Heart right ventricle (tissue), 16 donors: ENCODE data around the gene APLF. TPM values are rescaled to one million over a fixed set of nuclear protein-coding genes. Genes with fewer than 3 reads are reported as not detected.
"Not testable (repeated sequence)": the region's sequence is repeated elsewhere in the genome, so short reads cannot be mapped to it uniquely, and the experiment has no call there.

Source experiments
- ATAC-seq, 8 donors: fragments of 200-7000 bp; cut with Tn5 transposase; one replicate each; pipeline ENCODE4 v1.9.1; 2020; ENCODE audit warnings: mild to moderate bottlenecking in 8 of 8, moderate library complexity in 8 of 8, moderate number of reproducible peaks in 1 of 8
- DNase-seq, 2 donors: peaks; one replicate each; pipeline ENCODE4 v3.0.0-alpha.2; 2020
- H3K27ac ChIP-seq, 10 donors: fragments of 200-600 bp; sonication (generic) in 2 of 10; one replicate each; pipeline versions ENCODE4 v1.5.0 to v1.8.0; 2020 to 2022; ENCODE audit warnings: mild to moderate bottlenecking in 3 of 10
- H3K27me3 ChIP-seq, 7 donors: fragments of 200-600 bp; one replicate each; pipeline ENCODE4 v1.8.0; 2021 to 2022; ENCODE audit warnings: mild to moderate bottlenecking in 2 of 7
- H3K36me3 ChIP-seq, 9 donors: fragments of 200-600 bp; sonication (generic) in 1 of 9; one replicate each; pipeline versions ENCODE4 v1.5.0 to v1.8.0; 2020 to 2022; ENCODE audit warnings: mild to moderate bottlenecking in 2 of 9
- H3K4me1 ChIP-seq, 9 donors: fragments of 200-600 bp; sonication (generic) in 1 of 9; one replicate each; pipeline versions ENCODE4 v1.5.0 to v1.8.0; 2020 to 2022; ENCODE audit warnings: mild to moderate bottlenecking in 4 of 9
- H3K4me3 ChIP-seq, 10 donors: fragments of 200-600 bp; sonication (generic) in 2 of 10; one replicate each; pipeline versions ENCODE4 v1.5.0 to v1.8.0; 2020 to 2022; ENCODE audit warnings: mild to moderate bottlenecking in 7 of 10, moderate library complexity in 2 of 10
- H3K9me3 ChIP-seq, 11 donors: fragments of 200-600 bp in 10 of 11; sonication (generic) in 2 of 11; one replicate each; pipeline versions ENCODE4 v1.5.0 to v1.8.0; 2013 to 2022; ENCODE audit warnings: mild to moderate bottlenecking in 2 of 11, control low read depth in 1 of 11, moderate library complexity in 1 of 11
- CTCF ChIP-seq, 9 donors: fragments of 200-600 bp; sonication (generic) in 2 of 9; IDR thresholded peaks; one replicate each; pipeline versions ENCODE4 v1.5.0 to v1.8.0; 2021 to 2022; ENCODE audit warnings: antibody characterized with exemption in 9 of 9, mild to moderate bottlenecking in 5 of 9, moderate library complexity in 1 of 9
- WGBS, 2 donors: extraction: QIAGEN DNeasy Blood & Tissue Kit; methylation state at CpG; one replicate each; pipeline ENCODE4 v1.1.7; 2013; ENCODE audit warnings: inconsistent platforms in 1 of 2; 5-methylcytosine and 5-hydroxymethylcytosine counted together
- intact Hi-C, 10 donors: fragments of 100-400 bp; cut with DNase I; formaldehyde crosslinking; loops; one replicate each; pipeline versions ENCODE4 v1.11.1 to v1.14.2; 2022
- polyA plus RNA-seq, 2 donors: library from polyadenylated mRNA; stranded (reverse); fragments of 200-250 nt; gene quantifications; one replicate each; pipeline ENCODE4 v1.2.3, GENCODE V29; 2013
- total RNA-seq, 10 donors: library from RNA; stranded (reverse); fragmentation: NEBNext Ultra II Directional in 3 of 10; extraction: Animal tissue kit (Norgen Biotek cat#: 25700) in 3 of 10; gene quantifications; one replicate each; pipeline versions ENCODE4 v1.2.1 to v1.2.4, GENCODE V29; 2021 to 2023
- donor health status: Arrhythmogenic right ventricular cardiomyopathy.
- donor health status: ischemic (EF 13 %, LVEDD 7.1; RV severe dilation, severe dysfunction).
- donor health status: healthy with polysubstance abuse.
- donor health status: DM: no; HTN: yes; CAD: no.
- donor health status: DM: no; HTN: no; CAD: no.
- donor health status: ischemic (EF 25% LVEDD 6.9; RV normal size, moderate dysfunction).
- donor health status: ischemic (EF 25% LVEDD 5.7; RV mildly dilated, moderate dysfunction).
- donor health status: healthy.
- donor health status: DM: yes; HTN: yes; CAD: no.
- donor health status: Ischemic cardiomyopathy.
- donor health status: ischemic (EF 35%, LVEDD 5.7; RV mildly dilated, moderate dysfunction).
- donor health status: nonischemic (EF 11% LVEDD 7.7; RV severe dilation, severe dysfunction).
- donor health status: DM: yes; HTN: yes; CAD: no.
- donor health status: PGD.
- donor health status: ischemic (EF 29% LVEDD 5.4; RV normal size, mild dysfunction).
- donor health status: nonischemic (EF 23%, LVEDD 6.1; RV moderate dilation, normal function).

APLF gene
- total and polyA plus RNA-seq, 12 donors, result 0.38 to 6.5 (median 4.9) TPM

GRCh38 chr2:68436270-68436669 is 31.1 kb upstream of the APLF start:
- DNase-seq, result no peak
- Histone ChIP-seq H3K27ac (peak overlapping the region in 9 of 10 donors; percentile 22 to 71 (median 46)), H3K4me1 (peaks cover 4 to 39% (median 23%) of the 10 kb centered on the region in 9 donors), H3K4me3 (no peak overlapping the region), H3K27me3 (no peaks in the 10 kb centered on the region), H3K36me3 (no peaks in the 10 kb centered on the region), H3K9me3 (no peaks in the 10 kb centered on the region)
- intact Hi-C loops, result loop anchor here in 3 of 10 donors (10.0 kb wide), 2 partner anchors 71 to 311 kb away; partner anchors contain the start of gene PLEK (in 2 of the 3)
- ATAC-seq, result no peak
- 8 to 11% methylated on average over 4 of the region's 4 CpGs for WGBS, 2 donors
- TF ChIP-seq CTCF (IDR thresholded peaks at IDR 0.05), result no peak

GRCh38 chr2:68438455-68439303 is 28.7 kb upstream of the APLF start:
- no peak overlapping the region for H3K4me3 ChIP-seq
- no peaks in the 10 kb centered on the region for H3K36me3 ChIP-seq
- intact Hi-C loops, result loop anchor here in 4 of 10 donors (2.0 to 10.0 kb wide), 3 partner anchors 74 to 314 kb away; partner anchors contain the start of gene PLEK (in 2 of the 4)

GRCh38 chr2:68441179-68441993 is 26.0 kb upstream of the APLF start:
- Histone ChIP-seq H3K36me3 (no peaks in the 10 kb centered on the region), H3K27me3 (no peaks in the 10 kb centered on the region), H3K27ac (peak overlapping the region in 7 of 10 donors; percentile 16 to 64 (median 44)), H3K9me3 (no peaks in the 10 kb centered on the region), H3K4me1 (peaks cover 3 to 30% (median 14%) of the 10 kb centered on the region in 9 donors), H3K4me3 (no peak overlapping the region)
- peak; percentile 83 to 95 (median 91) for TF ChIP-seq CTCF (IDR thresholded peaks at IDR 0.05)
- 38 to 39% methylated on average over 6 of the region's 6 CpGs for WGBS, 2 donors
- ATAC-seq (peak; percentile 90 to 95 (median 92)), DNase-seq (peak; percentile 38 to 86)
- intact Hi-C loops, result loop anchor here in 8 of 10 donors (1.0 to 10.0 kb wide), 11 partner anchors 79 to 319 kb away; partner anchors contain the start of genes CNRIP1 (in 1 of the 8) and PPP3R1 (in 1 of the 8)

More at GRCh38 chr2:68438455-68439303, 28.7 kb upstream of the APLF start:
- H3K27ac ChIP-seq, result peak overlapping the region in 1 of 10 donors; percentile 3
- whole genome bisulfite sequencing, 2 donors, result 64 to 75% methylated on average over 7 of the region's 7 CpGs
- TF ChIP-seq CTCF (IDR thresholded peaks at IDR 0.05), result no peak
- H3K27me3 ChIP-seq, result no peaks in the 10 kb centered on the region
- no peaks in the 10 kb centered on the region for H3K9me3 ChIP-seq
- DNase-seq, result no peak
- H3K4me1 ChIP-seq, result peaks cover 8 to 47% (median 27%) of the 10 kb centered on the region in 9 donors
- no peak for ATAC-seq

GRCh38 chr2:68441994-68442322 is 25.4 kb upstream of the APLF start:
- H3K4me3 ChIP-seq, result no peak overlapping the region
- intact Hi-C loops, result loop anchor here in 8 of 10 donors (1.0 to 10.0 kb wide), 11 partner anchors 79 to 320 kb away; partner anchors contain the start of genes CNRIP1 (in 1 of the 8) and PPP3R1 (in 1 of the 8)
- H3K4me1 ChIP-seq, result peaks cover 3 to 24% (median 10%) of the 10 kb centered on the region in 9 donors
- no peaks in the 10 kb centered on the region for H3K27me3 ChIP-seq
- H3K27ac ChIP-seq, result no peak overlapping the region
- peaks cover 0 to 3% (median 0%) of the 10 kb centered on the region in 11 donors for H3K9me3 ChIP-seq
- ATAC-seq (no peak), DNase-seq (no peak)
- H3K36me3 ChIP-seq, result no peaks in the 10 kb centered on the region
- peak in 2 of 9 donors; percentile 1 to 11 for TF ChIP-seq CTCF (IDR thresholded peaks at IDR 0.05)
- 81 to 84% methylated on average over 2 of the region's 2 CpGs for WGBS, 2 donors

- H3K27ac ChIP-seq, H3K4me1 ChIP-seq, H3K36me3 ChIP-seq, DNase-seq, H3K4me3 ChIP-seq, ATAC-seq, H3K27me3 ChIP-seq: not testable (repeated sequence)
- intact Hi-C loops, result loop anchor here in 3 of 10 donors (10.0 kb wide), 3 partner anchors 132 to 192 kb away; partner anchors contain the start of genes CNRIP1 (in 1 of the 3) and PPP3R1 (in 1 of the 3)
- peaks cover 0 to 27% (median 9%) of the 10 kb centered on the region in 11 donors for H3K9me3 ChIP-seq
- 79 to 100% methylated on average over 1 to 3 of the region's 3 CpGs for WGBS, 2 donors
These were observed 21.0 kb upstream of the APLF start for GRCh38 chr2:68446425-68446824.
